GM23338 (cell line): ENCODE data around the gene SORCS2. TPM values are rescaled to one million over a fixed set of nuclear protein-coding genes. Genes with fewer than 3 reads are reported as not detected.

Experiments
- ATAC-seq: fragments of 200-7000 bp; cut with Tn5 transposase; 3 replicates; pipeline ENCODE4 v1.9.1; 2020
- DNase-seq: peaks from one replicate; pipeline ENCODE4 v3.0.0-alpha.2; 2015; ENCODE audit warnings: low spot score
- H2AFZ ChIP-seq: fragments of 200-600 bp; sonication (generic); 2 replicates; pipeline ENCODE4 v1.8.0; 2016; ENCODE audit warnings: antibody characterized with exemption, mild to moderate bottlenecking, moderate library complexity
- H3F3A ChIP-seq: fragments of 200-600 bp; sonication (generic); replicated peaks from 2 replicates; pipeline ENCODE4 v1.8.0; 2017; ENCODE audit warnings: antibody characterized with exemption, mixed run types, low read depth
- H3K27ac ChIP-seq: fragments of 200-600 bp; sonication (generic); 2 replicates; pipeline ENCODE4 v1.6.1; 2016; ENCODE audit warnings: low read depth
- H3K27me3 ChIP-seq: fragments of 200-600 bp; sonication (generic); 2 replicates; pipeline ENCODE4 v1.8.0; 2016; ENCODE audit warnings: mild to moderate bottlenecking, mixed run types, moderate library complexity; ENCODE audit not compliant: insufficient read depth
- H3K36me3 ChIP-seq: fragments of 200-600 bp; sonication (generic); 2 replicates; pipeline ENCODE4 v1.8.0; 2016; ENCODE audit warnings: mild to moderate bottlenecking; ENCODE audit not compliant: insufficient read depth
- H3K4me1 ChIP-seq: fragments of 200-600 bp; sonication (generic); 2 replicates; pipeline ENCODE4 v1.8.0; 2016; ENCODE audit warnings: mild to moderate bottlenecking, moderate library complexity; ENCODE audit not compliant: insufficient read depth
- H3K4me2 ChIP-seq: fragments of 200-600 bp; sonication (generic); 2 replicates; pipeline ENCODE4 v1.7.1; 2017; ENCODE audit warnings: mixed run types
- H3K4me3 ChIP-seq: fragments of 200-600 bp; sonication (generic); 2 replicates; pipeline ENCODE4 v1.6.1; 2016; ENCODE audit warnings: mixed run types
- H3K79me2 ChIP-seq: fragments of 200-600 bp; sonication (generic); replicated peaks from 2 replicates; pipeline ENCODE4 v1.8.0; 2017; ENCODE audit warnings: mild to moderate bottlenecking; ENCODE audit not compliant: insufficient read depth
- H3K9me2 ChIP-seq: fragments of 200-600 bp; sonication (generic); 2 replicates; pipeline ENCODE4 v1.8.0; 2017; ENCODE audit not compliant: insufficient read depth
- H4K20me1 ChIP-seq: fragments of 200-600 bp; sonication (generic); replicated peaks from 2 replicates; pipeline ENCODE4 v1.8.0; 2017; ENCODE audit warnings: mild to moderate bottlenecking; ENCODE audit not compliant: insufficient read depth
- H3K27ac Mint-ChIP-seq: 2 replicates; pipeline ENCODE4 v1.8.0; 2020; ENCODE audit warnings: inconsistent platforms, mild to moderate bottlenecking, moderate library complexity, mixed read lengths
- H3K27me3 Mint-ChIP-seq: 3 replicates; pipeline ENCODE4 v1.8.0; 2022; ENCODE audit warnings: low read depth, mild to moderate bottlenecking, moderate library complexity, mixed read lengths, inconsistent platforms; ENCODE audit not compliant: insufficient read depth, poor library complexity
- H3K36me3 Mint-ChIP-seq: 3 replicates; pipeline ENCODE4 v1.8.0; 2021; ENCODE audit warnings: low read depth, mild to moderate bottlenecking, inconsistent platforms, moderate library complexity, mixed read lengths
- H3K4me1 Mint-ChIP-seq: 3 replicates; pipeline ENCODE4 v1.8.0; 2020; ENCODE audit warnings: mild to moderate bottlenecking, inconsistent platforms, mixed read lengths
- H3K4me3 Mint-ChIP-seq: 3 replicates; pipeline ENCODE4 v1.8.0; 2021; ENCODE audit warnings: moderate library complexity, mild to moderate bottlenecking, inconsistent platforms, mixed read lengths
- H3K9me3 Mint-ChIP-seq: 3 replicates; pipeline ENCODE4 v1.8.0; 2020; ENCODE audit warnings: moderate library complexity, mild to moderate bottlenecking, inconsistent platforms, mixed read lengths
- CREB1 ChIP-seq: fragments of 250-450 bp; sonication (Bioruptor Pico); IDR thresholded peaks from 2 replicates; pipeline ENCODE4 v1.5.0; 2020; ENCODE audit warnings: low read depth, mild to moderate bottlenecking, moderate library complexity
- EZH2 ChIP-seq: fragments of 200-600 bp; sonication (generic); IDR thresholded peaks from one replicate; pipeline ENCODE4 v1.8.0; 2017; ENCODE audit warnings: antibody characterized with exemption, mild to moderate bottlenecking, low read depth; ENCODE audit not compliant: unreplicated experiment
- EZH2phosphoT487 ChIP-seq: fragments of 200-600 bp; sonication (generic); IDR thresholded peaks from one replicate; pipeline ENCODE4 v1.8.1; 2018; ENCODE audit warnings: antibody characterized with exemption; ENCODE audit not compliant: unreplicated experiment
- JUNB ChIP-seq: IDR thresholded peaks from one replicate; pipeline ENCODE4 v1.6.1; 2016; ENCODE audit warnings: antibody characterized with exemption; ENCODE audit not compliant: unreplicated experiment
- POLR2AphosphoS5 ChIP-seq: IDR thresholded peaks from 2 replicates; pipeline ENCODE4 v1.6.1; 2016; ENCODE audit warnings: antibody characterized with exemption, low read depth
- STAT1 ChIP-seq: IDR thresholded peaks from one replicate; pipeline ENCODE4 v1.6.1; 2016; ENCODE audit warnings: antibody characterized with exemption; ENCODE audit not compliant: unreplicated experiment
- ZNF114 ChIP-seq: fragments of 250-450 bp; sonication (Bioruptor Pico); IDR thresholded peaks from 2 replicates; pipeline ENCODE4 v1.5.0; 2020; ENCODE audit warnings: mild to moderate bottlenecking, moderate library complexity
- ZNF331 ChIP-seq: fragments of 250-450 bp; sonication (Bioruptor Pico); IDR thresholded peaks from 2 replicates; pipeline ENCODE4 v1.5.0; 2020; ENCODE audit warnings: low read depth, mild to moderate bottlenecking, moderate library complexity
- polyA plus RNA-seq: library from polyadenylated mRNA; unstranded; fragments of >200 nt; fragmentation: Nextera tagmentation; extraction: Ambion mirVana; gene quantifications from 2 replicates; pipeline ENCODE4 v1.2.1, GENCODE V29; 2016
- total RNA-seq: library from RNA; depleted of rRNA; stranded (reverse); fragments of >200 nt; shearing (Covaris generic); gene quantifications from 2 replicates; pipeline ENCODE4 v1.2.3, GENCODE V29; 2014
- TF ChIP-seq, protein P1 (sequence below): IDR thresholded peaks from one replicate; pipeline ENCODE4 v1.6.1; 2018; ENCODE audit warnings: antibody characterized with exemption; ENCODE audit not compliant: unreplicated experiment
- TF ChIP-seq, protein P2 (sequence below), 2 experiments: fragments of 200-600 bp in 1 of 2; sonication (generic) in 1 of 2; conservative IDR thresholded peaks; 2 replicates each; pipeline versions ENCODE4 v1.5.1 to v1.6.1; 2016 to 2017; ENCODE audit warnings: antibody characterized with exemption in 2 of 2, low read depth in 2 of 2, mild to moderate bottlenecking in 2 of 2, moderate library complexity in 1 of 2
- TF ChIP-seq, protein P3 (sequence below): IDR thresholded peaks from 2 replicates; pipeline ENCODE4 v1.6.1; 2016; ENCODE audit warnings: antibody characterized with exemption

Gene SORCS2
- total and polyA plus RNA-seq, 2 experiments from 2014 or later, result 0.47 to 2.4 TPM

DNA sequence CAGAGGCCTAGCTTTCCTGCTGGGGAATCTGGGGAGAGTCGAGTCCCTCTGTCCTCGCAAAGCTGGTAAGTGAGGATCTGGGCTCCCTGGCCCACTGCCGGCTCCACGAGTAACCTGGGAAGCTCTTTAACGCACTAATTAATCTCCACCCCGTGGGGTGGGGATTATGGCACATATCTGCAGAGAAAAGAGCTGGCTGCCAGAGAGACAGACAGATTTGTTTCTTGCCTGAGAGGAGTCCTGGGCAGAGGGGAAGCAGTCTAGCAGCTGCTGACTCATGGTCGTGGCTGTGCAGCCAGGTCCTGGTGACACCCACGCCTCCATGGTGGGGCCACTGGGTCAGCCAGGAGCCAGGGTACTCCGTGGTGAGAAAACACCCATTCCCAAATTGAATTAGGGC is 14.0 kb downstream of the SORCS2 start:
- 0 out of 3 replicates have a peak, but pooled peaks cover 3% of the 10 kb centered on the region for H3K9me3 Mint-ChIP-seq
- H3K27ac ChIP-seq, result no peak overlapping the region
- no peaks in the 10 kb centered on the region for H3K36me3 Mint-ChIP-seq
- no peak for TF ChIP-seq ZNF114
- TF ChIP-seq, protein P1, sequence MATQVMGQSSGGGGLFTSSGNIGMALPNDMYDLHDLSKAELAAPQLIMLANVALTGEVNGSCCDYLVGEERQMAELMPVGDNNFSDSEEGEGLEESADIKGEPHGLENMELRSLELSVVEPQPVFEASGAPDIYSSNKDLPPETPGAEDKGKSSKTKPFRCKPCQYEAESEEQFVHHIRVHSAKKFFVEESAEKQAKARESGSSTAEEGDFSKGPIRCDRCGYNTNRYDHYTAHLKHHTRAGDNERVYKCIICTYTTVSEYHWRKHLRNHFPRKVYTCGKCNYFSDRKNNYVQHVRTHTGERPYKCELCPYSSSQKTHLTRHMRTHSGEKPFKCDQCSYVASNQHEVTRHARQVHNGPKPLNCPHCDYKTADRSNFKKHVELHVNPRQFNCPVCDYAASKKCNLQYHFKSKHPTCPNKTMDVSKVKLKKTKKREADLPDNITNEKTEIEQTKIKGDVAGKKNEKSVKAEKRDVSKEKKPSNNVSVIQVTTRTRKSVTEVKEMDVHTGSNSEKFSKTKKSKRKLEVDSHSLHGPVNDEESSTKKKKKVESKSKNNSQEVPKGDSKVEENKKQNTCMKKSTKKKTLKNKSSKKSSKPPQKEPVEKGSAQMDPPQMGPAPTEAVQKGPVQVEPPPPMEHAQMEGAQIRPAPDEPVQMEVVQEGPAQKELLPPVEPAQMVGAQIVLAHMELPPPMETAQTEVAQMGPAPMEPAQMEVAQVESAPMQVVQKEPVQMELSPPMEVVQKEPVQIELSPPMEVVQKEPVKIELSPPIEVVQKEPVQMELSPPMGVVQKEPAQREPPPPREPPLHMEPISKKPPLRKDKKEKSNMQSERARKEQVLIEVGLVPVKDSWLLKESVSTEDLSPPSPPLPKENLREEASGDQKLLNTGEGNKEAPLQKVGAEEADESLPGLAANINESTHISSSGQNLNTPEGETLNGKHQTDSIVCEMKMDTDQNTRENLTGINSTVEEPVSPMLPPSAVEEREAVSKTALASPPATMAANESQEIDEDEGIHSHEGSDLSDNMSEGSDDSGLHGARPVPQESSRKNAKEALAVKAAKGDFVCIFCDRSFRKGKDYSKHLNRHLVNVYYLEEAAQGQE, result no peak
- no peak for TF ChIP-seq POLR2AphosphoS5
- no peak for TF ChIP-seq EZH2
- TF ChIP-seq, protein P2, sequence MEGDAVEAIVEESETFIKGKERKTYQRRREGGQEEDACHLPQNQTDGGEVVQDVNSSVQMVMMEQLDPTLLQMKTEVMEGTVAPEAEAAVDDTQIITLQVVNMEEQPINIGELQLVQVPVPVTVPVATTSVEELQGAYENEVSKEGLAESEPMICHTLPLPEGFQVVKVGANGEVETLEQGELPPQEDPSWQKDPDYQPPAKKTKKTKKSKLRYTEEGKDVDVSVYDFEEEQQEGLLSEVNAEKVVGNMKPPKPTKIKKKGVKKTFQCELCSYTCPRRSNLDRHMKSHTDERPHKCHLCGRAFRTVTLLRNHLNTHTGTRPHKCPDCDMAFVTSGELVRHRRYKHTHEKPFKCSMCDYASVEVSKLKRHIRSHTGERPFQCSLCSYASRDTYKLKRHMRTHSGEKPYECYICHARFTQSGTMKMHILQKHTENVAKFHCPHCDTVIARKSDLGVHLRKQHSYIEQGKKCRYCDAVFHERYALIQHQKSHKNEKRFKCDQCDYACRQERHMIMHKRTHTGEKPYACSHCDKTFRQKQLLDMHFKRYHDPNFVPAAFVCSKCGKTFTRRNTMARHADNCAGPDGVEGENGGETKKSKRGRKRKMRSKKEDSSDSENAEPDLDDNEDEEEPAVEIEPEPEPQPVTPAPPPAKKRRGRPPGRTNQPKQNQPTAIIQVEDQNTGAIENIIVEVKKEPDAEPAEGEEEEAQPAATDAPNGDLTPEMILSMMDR (conservative IDR thresholded peaks at IDR 0.05; ENCODE audit: low read depth in 2 of 2), result no peak
- no peak for TF ChIP-seq STAT1
- TF ChIP-seq, protein P3, sequence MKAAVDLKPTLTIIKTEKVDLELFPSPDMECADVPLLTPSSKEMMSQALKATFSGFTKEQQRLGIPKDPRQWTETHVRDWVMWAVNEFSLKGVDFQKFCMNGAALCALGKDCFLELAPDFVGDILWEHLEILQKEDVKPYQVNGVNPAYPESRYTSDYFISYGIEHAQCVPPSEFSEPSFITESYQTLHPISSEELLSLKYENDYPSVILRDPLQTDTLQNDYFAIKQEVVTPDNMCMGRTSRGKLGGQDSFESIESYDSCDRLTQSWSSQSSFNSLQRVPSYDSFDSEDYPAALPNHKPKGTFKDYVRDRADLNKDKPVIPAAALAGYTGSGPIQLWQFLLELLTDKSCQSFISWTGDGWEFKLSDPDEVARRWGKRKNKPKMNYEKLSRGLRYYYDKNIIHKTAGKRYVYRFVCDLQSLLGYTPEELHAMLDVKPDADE, result no peak
- TF ChIP-seq ZNF331 (CRISPR knock-in tag), result no peak
- no peak for TF ChIP-seq EZH2phosphoT487
- no peak for TF ChIP-seq JUNB
- no peak for TF ChIP-seq CREB1 (CRISPR knock-in tag)
- H3F3A ChIP-seq, result peaks cover 4% of the 10 kb centered on the region; the same call in 1 of the 2 replicates
- peaks cover 34% of the 10 kb centered on the region for H3K4me1 Mint-ChIP-seq
- no peak overlapping the region for H3K4me3 Mint-ChIP-seq
- H3K4me2 ChIP-seq, result no peak overlapping the region
- no peak overlapping the region; the same call in 1 of the 2 replicates for H3K27ac Mint-ChIP-seq
- peaks cover 17% of the 10 kb centered on the region for H3K4me1 ChIP-seq
- no peaks in the 10 kb centered on the region for H3K79me2 ChIP-seq
- H3K9me2 ChIP-seq, result no peaks in the 10 kb centered on the region
- no peaks in the 10 kb centered on the region; the same call in 1 of the 2 replicates for H3K36me3 ChIP-seq
- peaks cover 17% of the 10 kb centered on the region for H3K27me3 Mint-ChIP-seq
- DNase-seq, result no peak
- H3K27me3 ChIP-seq, result no peaks in the 10 kb centered on the region
- no peaks in the 10 kb centered on the region for H4K20me1 ChIP-seq
- no peak for ATAC-seq
- H3K4me3 ChIP-seq, result no peak overlapping the region
- no peak overlapping the region for H2AFZ ChIP-seq
